ENCODE measurements around the gene GPR85. TPM values are rescaled to one million over a fixed set of nuclear protein-coding genes. Genes with fewer than 3 reads are reported as not detected.
A peak's percentile ranks its signal among the peaks of the same experiment; 100 is the strongest.

GPR85 gene
- total RNA-seq, 2 experiments from 2014 or later: not detected

- intact Hi-C loops (cut with micrococcal nuclease; ENCODE audit: unreplicated experiment): no loop called here
- Histone ChIP-seq H3K4me1 (ENCODE audit: insufficient read depth, low read length, poor library complexity, severe bottlenecking) (no peaks in the 10 kb centered on the region), H4K20me1 (ENCODE audit: insufficient read depth, low read length) (no peaks in the 10 kb centered on the region), H3K4me2 (ENCODE audit: low read length) (no peak overlapping the region), H3K9me3 (ENCODE audit: low read length) (no peaks in the 10 kb centered on the region), H3K36me3 (ENCODE audit: insufficient read depth, low read length) (no peaks in the 10 kb centered on the region), H3K79me2 (ENCODE audit: insufficient read depth, low read depth, low read length) (no peaks in the 10 kb centered on the region), H3K27ac (ENCODE audit: low read depth, low read length, poor library complexity, severe bottlenecking) (no peak overlapping the region), H3K9me2 (ENCODE audit: insufficient read depth, low read length) (no peaks in the 10 kb centered on the region), H2AFZ (ENCODE audit: low read length) (0 out of 2 replicates have a peak overlapping the region, but pooled peaks have one; percentile 28), H3K4me3 (ENCODE audit: low read depth, low read length, poor library complexity, severe bottlenecking) (no peak overlapping the region)
- TF ChIP-seq EZH2phosphoT487 (IDR thresholded peaks at IDR 0.05; ENCODE audit: borderline replicate concordance, low read depth, low read length): no peak
- no peak for TF ChIP-seq CTCF (conservative IDR thresholded peaks at IDR 0.05; ENCODE audit: low read length)
- BruUV-seq (replicated peaks): no TSS peak
- POLR2A ChIA-PET: interaction anchor here (0.8 to 3.7 kb wide), 4 partner anchors 8 to 454 kb away, joined by 3 to 31 read pairs (median 14); no protein-coding TSS in a partner anchor
- DNase-seq (ENCODE audit: low spot score): no peak
- CTCF ChIA-PET (ENCODE audit: unreplicated experiment): no interaction called here
These were observed 44.7 kb upstream of the GPR85 start for GRCh38 chr7:113131367-113131766.

- H3K4me1 ChIP-seq (ENCODE audit: insufficient read depth, low read length, poor library complexity, severe bottlenecking): no peaks in the 10 kb centered on the region
- H3K9me3 ChIP-seq (ENCODE audit: low read length): no peaks in the 10 kb centered on the region
- no peaks in the 10 kb centered on the region for H4K20me1 ChIP-seq (ENCODE audit: insufficient read depth, low read length)
- H3K79me2 ChIP-seq (ENCODE audit: insufficient read depth, low read depth, low read length): no peaks in the 10 kb centered on the region
- no peaks in the 10 kb centered on the region for H3K36me3 ChIP-seq (ENCODE audit: insufficient read depth, low read length)
- DNase-seq (ENCODE audit: low spot score): no peak
- intact Hi-C loops (cut with micrococcal nuclease; ENCODE audit: unreplicated experiment): no loop called here
- H3K27ac ChIP-seq (ENCODE audit: low read depth, low read length, poor library complexity, severe bottlenecking): no peak overlapping the region
- no TSS peak for BruUV-seq (replicated peaks)
- ChIA-PET POLR2A (interaction anchor here (0.6 to 3.7 kb wide), 4 partner anchors 7 to 42 kb away, joined by 3 to 31 read pairs (median 4); no protein-coding TSS in a partner anchor), CTCF (ENCODE audit: unreplicated experiment) (no interaction called here)
- no peak overlapping the region for H2AFZ ChIP-seq (ENCODE audit: low read length)
- TF ChIP-seq CTCF (conservative IDR thresholded peaks at IDR 0.05; ENCODE audit: low read length): no peak
- no peak for TF ChIP-seq EZH2phosphoT487 (IDR thresholded peaks at IDR 0.05; ENCODE audit: borderline replicate concordance, low read depth, low read length)
- H3K9me2 ChIP-seq (ENCODE audit: insufficient read depth, low read length): no peaks in the 10 kb centered on the region
- no peak overlapping the region for H3K4me2 ChIP-seq (ENCODE audit: low read length)
- H3K4me3 ChIP-seq (ENCODE audit: low read depth, low read length, poor library complexity, severe bottlenecking): no peak overlapping the region
These were observed 41.4 kb upstream of the GPR85 start for GRCh38 chr7:113128031-113128430.

GRCh38 chr7:113125728-113126127, 39.1 kb upstream of the GPR85 start:
- ChIA-PET POLR2A (interaction anchor here (0.8 to 2.7 kb wide), 7 partner anchors 11 to 64 kb away, joined by 3 to 18 read pairs (median 3); no protein-coding TSS in a partner anchor), CTCF (ENCODE audit: unreplicated experiment) (no interaction called here)
- no peaks in the 10 kb centered on the region for H3K79me2 ChIP-seq (ENCODE audit: insufficient read depth, low read depth, low read length)
- no peaks in the 10 kb centered on the region for H3K9me3 ChIP-seq (ENCODE audit: low read length)
- peaks cover 12% of the 10 kb centered on the region for H3K4me1 ChIP-seq (ENCODE audit: insufficient read depth, low read length, poor library complexity, severe bottlenecking)
- H3K4me3 ChIP-seq (ENCODE audit: low read depth, low read length, poor library complexity, severe bottlenecking): no peak overlapping the region
- H3K4me2 ChIP-seq (ENCODE audit: low read length): no peak overlapping the region
- H3K9me2 ChIP-seq (ENCODE audit: insufficient read depth, low read length): no peaks in the 10 kb centered on the region
- TF ChIP-seq CTCF (conservative IDR thresholded peaks at IDR 0.05; ENCODE audit: low read length) (no peak), EZH2phosphoT487 (IDR thresholded peaks at IDR 0.05; ENCODE audit: borderline replicate concordance, low read depth, low read length) (no peak)
- H3K36me3 ChIP-seq (ENCODE audit: insufficient read depth, low read length): no peaks in the 10 kb centered on the region
- H4K20me1 ChIP-seq (ENCODE audit: insufficient read depth, low read length): no peaks in the 10 kb centered on the region
- no peak overlapping the region for H3K27ac ChIP-seq (ENCODE audit: low read depth, low read length, poor library complexity, severe bottlenecking)
- DNase-seq (ENCODE audit: low spot score): no peak
- no peak overlapping the region for H2AFZ ChIP-seq (ENCODE audit: low read length)
- no TSS peak for BruUV-seq (replicated peaks)
- intact Hi-C loops (cut with micrococcal nuclease; ENCODE audit: unreplicated experiment): no loop called here
